GM18498 (cell line): ENCODE measurements around the gene TMEM132A.
A peak's percentile ranks its signal among the peaks of the same experiment; 100 is the strongest.
"Not testable (repeated sequence)": the region's sequence is repeated elsewhere in the genome, so short reads cannot be mapped to it uniquely, and the experiment has no call there.

Experiments used
- ATAC-seq: cut with Tn5 transposase; IDR thresholded peaks from one replicate; pipeline ENCODE4 v1.9.1; 2021; ENCODE audit warnings: mild to moderate bottlenecking, moderate library complexity; ENCODE audit not compliant: unreplicated experiment

The TMEM132A gene

DNA sequence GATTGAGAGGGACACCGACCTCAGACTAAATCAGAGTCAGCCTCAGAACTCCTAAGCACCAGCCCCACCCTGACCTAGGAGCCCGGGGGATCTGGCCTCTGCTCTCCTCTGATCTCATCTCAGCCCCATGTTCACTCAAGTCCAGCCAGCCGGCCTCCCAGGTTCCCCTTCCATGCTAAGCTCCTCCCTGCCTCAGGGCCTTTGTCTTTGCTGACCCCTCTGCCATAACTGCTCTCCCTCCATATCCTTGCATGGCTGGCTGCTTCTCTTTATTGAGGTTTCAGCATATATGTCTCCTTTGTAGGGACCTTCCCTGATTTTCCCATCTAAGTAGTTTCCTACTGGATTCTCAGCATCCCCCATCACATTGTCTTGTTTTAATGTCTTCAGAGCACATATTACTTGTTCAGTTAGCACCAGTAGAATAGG lies 28.5 kb downstream of the TMEM132A start:
- no peak for ATAC-seq

GRCh38 chr11:60953781-60954180 lies 29.5 kb downstream of the TMEM132A start:
- ATAC-seq = no peak

GRCh38 chr11:60954421-60954820 lies 30.2 kb downstream of the TMEM132A start:
- no peak for ATAC-seq

- ATAC-seq = no peak
Measured at GRCh38 chr11:60955571-60955970, 31.3 kb downstream of the TMEM132A start.

- no peak for ATAC-seq
Measured at GRCh38 chr11:60957188-60957587, 32.9 kb downstream of the TMEM132A start.

DNA sequence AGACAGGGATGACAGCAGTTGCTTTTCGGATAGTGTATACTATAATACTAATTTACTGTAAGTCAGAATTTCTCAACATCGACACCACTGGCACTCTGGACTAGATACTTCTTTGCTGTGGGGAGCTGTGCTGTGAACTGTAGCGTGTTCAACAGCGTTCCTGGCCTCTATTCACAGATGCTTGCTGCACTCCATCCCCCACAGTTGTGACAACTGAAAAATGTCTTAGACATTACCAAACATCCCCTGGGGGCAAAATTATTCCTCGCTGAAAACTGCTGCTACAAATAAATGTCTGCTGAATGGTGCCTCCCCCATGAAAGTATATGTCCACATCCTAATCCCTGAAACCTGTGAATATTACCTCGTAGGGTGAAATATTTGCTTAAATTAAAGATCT lies 35.2 kb downstream of the TMEM132A start:
- ATAC-seq = no peak

- no peak for ATAC-seq
Measured at GRCh38 chr11:60960405-60960804, 36.1 kb downstream of the TMEM132A start.

GRCh38 chr11:60964801-60965200 lies 40.5 kb downstream of the TMEM132A start:
- ATAC-seq = no peak

GRCh38 chr11:60966890-60967289 lies 42.6 kb downstream of the TMEM132A start:
- ATAC-seq = no peak

DNA sequence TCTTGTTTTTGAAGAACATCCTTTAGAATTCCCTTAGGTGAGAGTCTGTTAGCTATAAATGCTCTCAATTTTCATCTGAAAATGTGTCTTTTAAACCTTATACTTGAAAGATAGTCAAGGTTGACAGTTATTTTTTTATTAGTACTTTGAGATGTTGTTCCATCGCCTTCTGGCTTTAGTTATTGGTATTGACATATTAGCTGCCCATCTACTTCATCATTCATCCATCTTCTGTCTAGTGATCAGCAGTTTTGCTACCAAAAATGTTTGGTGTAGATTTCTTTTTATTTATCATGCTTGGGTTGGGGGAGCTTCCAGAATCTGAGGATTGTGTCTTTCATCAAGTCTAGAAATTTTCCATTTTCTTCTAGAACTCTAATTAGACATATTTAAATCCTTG lies 44.0 kb downstream of the TMEM132A start:
- no peak for ATAC-seq

GRCh38 chr11:60970369-60970774 lies 46.1 kb downstream of the TMEM132A start:
- peak; percentile 69 for ATAC-seq

DNA sequence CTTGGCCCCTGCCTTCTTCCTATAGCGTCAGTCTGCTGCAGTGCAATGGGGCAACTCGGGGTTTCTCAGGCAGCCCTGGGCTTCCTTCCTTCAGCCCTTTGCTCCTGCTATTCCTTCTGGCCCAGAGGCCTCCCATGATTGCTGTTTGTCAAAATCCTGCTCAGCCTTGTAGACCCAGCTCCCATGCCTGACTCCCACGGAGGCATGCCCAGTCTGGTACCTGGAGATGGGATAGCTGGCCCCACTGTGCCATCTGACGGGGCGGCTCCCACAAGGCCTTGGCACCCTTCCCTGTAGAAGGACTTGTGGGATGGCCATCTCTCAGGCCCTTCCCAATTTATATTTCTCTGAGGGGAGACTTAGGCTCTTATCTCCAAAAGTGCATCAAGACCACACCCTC lies 46.6 kb downstream of the TMEM132A start:
- ATAC-seq = no peak

- no peak for ATAC-seq
Measured at GRCh38 chr11:60971520-60971919, 47.3 kb downstream of the TMEM132A start, which contains the start of gene CD6. Gene CD6 (plus strand): TSS chr11:60971680. CDS start chr11:60971866, 186 bp downstream.

DNA sequence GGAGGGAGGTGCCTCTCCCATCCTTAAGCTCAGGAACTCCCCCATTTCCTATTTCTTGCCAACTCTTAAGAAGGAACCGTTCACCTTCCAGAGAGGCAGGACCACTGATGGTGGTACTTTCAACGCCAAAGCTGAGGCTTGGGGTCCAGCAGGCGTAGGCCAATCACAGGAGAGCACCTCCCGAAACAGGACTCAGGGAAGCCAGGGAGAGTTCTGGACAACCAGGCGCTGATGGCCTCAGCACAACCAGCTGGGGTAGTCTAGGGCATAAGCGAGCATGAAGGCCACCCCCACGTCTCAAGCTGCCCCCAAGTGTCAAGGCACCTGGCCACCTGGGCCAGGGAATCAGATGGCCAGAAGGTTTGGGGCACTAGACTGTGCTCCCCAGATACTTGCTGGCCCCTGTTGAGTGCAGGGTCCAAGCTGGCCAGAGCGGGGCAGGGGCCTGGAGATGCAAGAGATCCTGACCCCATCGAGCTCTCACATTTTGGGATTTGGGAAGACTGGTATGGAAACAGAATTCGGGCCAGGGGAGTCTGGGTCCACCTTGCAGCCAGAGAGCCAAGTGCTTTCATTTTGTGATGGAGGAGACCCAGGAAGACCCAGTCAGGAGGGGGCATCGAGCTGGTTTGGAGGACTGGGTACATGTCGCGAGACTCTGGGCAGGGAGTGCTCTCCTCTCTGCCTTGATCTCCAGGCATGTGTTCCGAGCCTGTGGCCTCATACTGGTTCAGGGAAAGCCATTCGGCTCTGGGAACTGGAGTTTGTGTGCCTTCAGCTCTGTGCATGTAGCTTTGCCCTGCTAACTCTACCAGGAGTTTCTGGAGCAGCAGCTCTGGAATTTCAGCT lies 48.1 kb downstream of the TMEM132A start:
- ATAC-seq = no peak

DNA sequence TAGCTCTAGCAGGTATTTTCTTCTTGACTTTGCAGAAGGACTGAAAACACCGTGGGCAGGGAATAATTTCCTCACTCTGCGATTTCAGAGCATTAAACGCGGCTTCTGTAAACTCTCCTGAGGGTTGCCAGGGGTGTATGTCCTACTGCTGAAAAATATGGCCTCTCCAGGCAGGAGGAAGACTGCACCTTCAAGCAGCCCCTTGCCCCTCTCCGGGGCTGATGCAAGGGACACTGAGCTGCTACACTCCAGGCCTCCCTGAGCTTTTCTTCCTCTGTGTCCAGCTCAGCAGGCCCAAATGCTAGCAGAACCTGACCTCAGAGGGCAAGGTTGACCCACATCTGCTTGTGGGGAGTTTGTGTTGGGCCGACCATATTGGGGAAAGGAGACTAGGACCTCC lies 49.4 kb downstream of the TMEM132A start:
- no peak for ATAC-seq

- not testable (repeated sequence) for ATAC-seq
Measured at GRCh38 chr11:60974316-60974715, 50.1 kb downstream of the TMEM132A start.

DNA sequence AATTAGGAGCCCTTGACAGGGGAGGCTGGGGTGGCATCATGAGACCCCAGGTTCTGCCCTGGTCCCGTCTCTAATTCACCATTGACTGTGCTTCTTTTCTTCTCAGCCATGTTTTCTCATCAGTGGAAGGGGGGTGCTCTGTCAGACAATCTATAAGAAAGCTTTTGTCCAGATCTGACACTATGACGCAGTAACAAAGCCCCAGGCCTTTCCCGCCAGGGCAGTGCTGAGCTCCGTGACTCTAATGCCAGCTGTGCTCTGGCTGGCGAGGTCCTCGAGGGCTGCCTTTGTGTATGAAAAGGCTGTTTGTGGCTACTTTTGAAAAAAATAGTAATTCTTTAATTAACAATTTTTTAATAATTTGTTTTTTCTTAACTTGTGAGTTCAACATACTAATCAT lies 50.5 kb downstream of the TMEM132A start:
- no peak for ATAC-seq

- ATAC-seq = no peak
Measured at GRCh38 chr11:60977224-60977623, 53.0 kb downstream of the TMEM132A start.

DNA sequence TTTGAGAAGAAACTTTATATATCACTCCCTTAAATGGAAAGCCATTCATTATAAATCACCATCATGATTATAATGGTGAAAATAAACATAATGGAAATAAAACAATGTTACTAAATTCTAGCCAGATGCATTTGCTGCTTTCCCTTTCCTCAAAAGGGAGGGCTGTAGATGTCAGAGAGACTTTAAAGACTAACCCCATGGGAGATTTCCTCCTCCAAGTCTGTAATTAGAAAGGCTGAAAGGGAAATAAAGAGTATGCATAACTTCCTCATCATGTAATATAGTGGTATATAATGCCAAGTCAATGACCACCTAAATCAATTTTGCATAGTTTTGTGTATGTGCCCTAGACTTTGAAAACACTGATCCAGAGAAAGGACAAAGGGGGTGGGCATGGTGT lies 53.6 kb downstream of the TMEM132A start:
- no peak for ATAC-seq

GRCh38 chr11:60978546-60979380 lies 54.5 kb downstream of the TMEM132A start:
- no peak for ATAC-seq

DNA sequence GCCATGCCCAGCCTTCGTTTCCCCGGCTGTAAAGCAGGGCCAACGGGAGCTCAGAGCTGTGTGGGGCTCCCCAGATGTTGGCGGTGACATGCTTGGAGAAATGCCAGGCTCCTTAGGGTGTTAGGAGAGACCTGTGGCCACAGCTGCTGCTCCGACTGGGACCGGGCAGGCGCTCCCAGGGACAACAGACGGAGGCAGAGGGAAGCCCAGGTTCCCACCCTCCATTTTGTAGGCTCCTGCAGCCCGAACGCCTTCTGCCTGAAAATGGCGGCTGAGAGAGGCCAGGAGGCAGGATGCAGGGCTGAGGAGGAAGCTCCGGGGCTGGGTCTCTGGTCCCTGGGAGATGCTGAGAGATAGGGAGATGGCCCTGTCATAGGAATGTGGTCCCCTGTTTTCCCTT lies 57.3 kb downstream of the TMEM132A start:
- no peak for ATAC-seq

DNA sequence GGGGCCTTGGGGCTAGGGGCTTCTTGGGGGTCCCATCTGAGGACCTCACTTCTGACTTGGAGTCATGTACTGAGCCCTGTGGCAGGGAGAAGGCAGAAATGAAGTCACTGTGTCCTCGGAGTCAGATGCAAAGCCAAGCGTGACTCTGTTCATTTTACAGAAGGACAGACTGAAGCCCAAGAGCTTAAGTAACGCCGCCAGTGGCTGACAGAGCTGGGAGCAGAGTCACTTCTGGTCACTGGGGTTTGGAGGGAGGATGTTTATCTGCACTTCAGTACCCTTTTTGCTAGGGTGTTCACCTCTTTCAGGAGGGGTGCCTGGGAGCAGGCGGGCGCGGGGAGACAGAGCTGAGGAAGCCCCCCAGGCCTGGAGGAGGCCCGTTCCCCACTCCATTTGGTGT lies 57.9 kb downstream of the TMEM132A start:
- ATAC-seq = no peak
